OCI-LY1 (cell line): ENCODE measurements around the gene RETSAT.

Source experiments
- EZH2 ChIP-seq: fragments of 200-600 bp; sonication (generic), shearing (Covaris generic); IDR thresholded peaks from 2 replicates; pipeline ENCODE4 v1.8.0; 2017; ENCODE audit warnings: borderline replicate concordance, mixed run types, mild to moderate bottlenecking, antibody characterized with exemption, low read length, moderate library complexity, mixed read lengths
- TF ChIP-seq, protein P1 (sequence below): fragments of 200-600 bp; sonication (generic), shearing (Covaris generic); IDR thresholded peaks from 2 replicates; pipeline ENCODE4 v1.5.1; 2017; ENCODE audit warnings: mild to moderate bottlenecking, antibody characterized with exemption, low read length, moderate library complexity, mixed read lengths

DNA sequence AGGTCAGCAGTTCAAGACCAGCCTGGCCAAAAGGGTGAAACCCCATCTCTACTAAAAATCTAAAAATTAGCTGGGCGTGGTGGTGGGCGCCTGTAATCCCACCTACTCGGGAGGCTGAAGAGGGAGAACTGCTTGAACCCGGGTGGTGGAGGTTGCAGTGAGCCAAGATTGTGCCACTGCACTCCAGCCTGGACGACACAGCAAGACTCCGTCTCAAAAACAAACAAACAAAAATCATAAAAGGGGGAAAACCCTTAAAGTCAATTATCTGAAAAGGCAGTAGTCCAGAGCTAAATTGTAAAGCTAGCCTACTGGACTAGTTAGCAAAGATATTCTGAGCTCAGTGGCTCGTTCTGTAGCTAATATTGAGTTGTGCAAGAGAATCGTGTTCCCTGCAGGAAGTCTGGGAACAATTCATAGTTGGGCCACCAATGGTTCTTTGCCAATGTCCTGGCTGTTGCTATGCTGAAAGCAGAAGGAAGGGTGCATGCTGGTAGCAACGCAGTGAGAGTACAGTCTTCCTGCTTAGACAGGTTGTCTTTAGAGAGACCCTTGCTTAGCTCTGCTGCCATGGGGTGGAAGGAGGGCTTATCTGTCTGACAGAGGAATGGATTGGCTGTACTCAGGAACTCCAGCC, 30.9 kb downstream of the RETSAT start:
- TF ChIP-seq EZH2, result no peak
- TF ChIP-seq, protein P1, sequence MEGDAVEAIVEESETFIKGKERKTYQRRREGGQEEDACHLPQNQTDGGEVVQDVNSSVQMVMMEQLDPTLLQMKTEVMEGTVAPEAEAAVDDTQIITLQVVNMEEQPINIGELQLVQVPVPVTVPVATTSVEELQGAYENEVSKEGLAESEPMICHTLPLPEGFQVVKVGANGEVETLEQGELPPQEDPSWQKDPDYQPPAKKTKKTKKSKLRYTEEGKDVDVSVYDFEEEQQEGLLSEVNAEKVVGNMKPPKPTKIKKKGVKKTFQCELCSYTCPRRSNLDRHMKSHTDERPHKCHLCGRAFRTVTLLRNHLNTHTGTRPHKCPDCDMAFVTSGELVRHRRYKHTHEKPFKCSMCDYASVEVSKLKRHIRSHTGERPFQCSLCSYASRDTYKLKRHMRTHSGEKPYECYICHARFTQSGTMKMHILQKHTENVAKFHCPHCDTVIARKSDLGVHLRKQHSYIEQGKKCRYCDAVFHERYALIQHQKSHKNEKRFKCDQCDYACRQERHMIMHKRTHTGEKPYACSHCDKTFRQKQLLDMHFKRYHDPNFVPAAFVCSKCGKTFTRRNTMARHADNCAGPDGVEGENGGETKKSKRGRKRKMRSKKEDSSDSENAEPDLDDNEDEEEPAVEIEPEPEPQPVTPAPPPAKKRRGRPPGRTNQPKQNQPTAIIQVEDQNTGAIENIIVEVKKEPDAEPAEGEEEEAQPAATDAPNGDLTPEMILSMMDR, result no peak
